ENCODE measurements around the gene WDSUB1.

WDSUB1 gene

GRCh38 chr2:159214325-159214865 lies 72.1 kb downstream of the WDSUB1 start:
- H3K27ac ChIP-seq, result no peak overlapping the region
- TF ChIP-seq CTCF (IDR thresholded peaks at IDR 0.05), result no peak
- H3K4me3 ChIP-seq, result no peak overlapping the region
- DNase-seq (ENCODE audit: low spot score), result peak; percentile 14

- peak; percentile 1 for DNase-seq (ENCODE audit: low spot score)
- Histone ChIP-seq H3K27ac (no peak overlapping the region), H3K4me3 (no peak overlapping the region)
- TF ChIP-seq CTCF (IDR thresholded peaks at IDR 0.05), result no peak
These were observed 73.2 kb downstream of the WDSUB1 start for GRCh38 chr2:159213296-159213695.

- H3K4me3 ChIP-seq, result no peak overlapping the region
- DNase-seq (ENCODE audit: low spot score), result peak; percentile 61
- peak overlapping the region in 1 of 2 donors; percentile 42 for H3K27ac ChIP-seq
- no peak for TF ChIP-seq CTCF (IDR thresholded peaks at IDR 0.05)
These were observed 74.8 kb downstream of the WDSUB1 start for GRCh38 chr2:159211447-159212396.

- Histone ChIP-seq H3K4me3 (no peak overlapping the region), H3K27ac (peak overlapping the region; percentile 38 to 72)
- peak; percentile 63 for DNase-seq (ENCODE audit: low spot score)
- no peak for TF ChIP-seq CTCF (IDR thresholded peaks at IDR 0.05)
These were observed 76.9 kb downstream of the WDSUB1 start for GRCh38 chr2:159209341-159210306.

GRCh38 chr2:159208438-159208837 lies 78.1 kb downstream of the WDSUB1 start:
- DNase-seq (ENCODE audit: low spot score), result peak; percentile 70
- H3K27ac ChIP-seq, result peak overlapping the region in 1 of 2 donors; percentile 72

More at GRCh38 chr2:159208438-159208837, 78.1 kb downstream of the WDSUB1 start:
- H3K4me3 ChIP-seq, result no peak overlapping the region
- no peak for TF ChIP-seq CTCF (IDR thresholded peaks at IDR 0.05)

Data from coronary artery (tissue), 2 donors.